H1 (cell line): Measurements from ENCODE around the gene BCL2L11. TPM values are rescaled to one million over a fixed set of nuclear protein-coding genes. Genes with fewer than 3 reads are reported as not detected.

Experiments
- BACH1 ChIP-seq: IDR thresholded peaks from 2 replicates; pipeline ENCODE4 v1.6.1; 2012; ENCODE audit warnings: low read length, improper control_type of control experiment
- CTCF ChIP-seq, 3 experiments: IDR thresholded peaks; 1 replicate in 2 of 3; 2 replicates in 1 of 3; pipeline versions ENCODE4 v1.5.1 to v1.6.1; 2011; ENCODE audit warnings: low read length in 3 of 3, mild to moderate bottlenecking in 3 of 3, inconsistent platforms in 2 of 3, low read depth in 1 of 3, moderate library complexity in 1 of 3; ENCODE audit not compliant: insufficient read depth in 1 of 3; ENCODE audit errors: control extremely low read depth in 1 of 3
- NRF1 ChIP-seq: IDR thresholded peaks from 2 replicates; pipeline ENCODE4 v1.6.1; 2011; ENCODE audit warnings: mild to moderate bottlenecking, low read depth, low read length, improper control_type of control experiment
- RXRA ChIP-seq: IDR thresholded peaks from 2 replicates; pipeline ENCODE4 v1.6.1; 2011; ENCODE audit warnings: low read depth, mild to moderate bottlenecking, low read length, moderate library complexity; ENCODE audit not compliant: insufficient read depth
- TAF7 ChIP-seq: optimal IDR thresholded peaks from 2 replicates; pipeline ENCODE3; 2011; ENCODE audit warnings: low read depth, mild to moderate bottlenecking, inconsistent platforms, low read length, moderate library complexity, borderline replicate concordance
- polyA plus RNA-seq, 7 experiments: library from polyadenylated mRNA; depleted of rRNA in 3 of 7; stranded (reverse) in 5 of 7; unstranded in 2 of 7; fragments of >200 nt in 5 of 7; fragments of 200-250 nt in 2 of 7; gene quantifications; 1 replicate in 5 of 7; 2 replicates in 1 of 7; 4 replicates in 1 of 7; pipeline versions ENCODE4 v1.2.1 to v1.2.3, GENCODE V29; 2011 to 2013; ENCODE audit warnings: missing spikeins in 2 of 7, mixed read lengths in 2 of 7
- total RNA-seq: library from RNA; stranded (reverse); fragmentation: NEBNext Ultra II Directional; extraction: Animal tissue kit (Norgen Biotek cat#: 25700); gene quantifications from 2 replicates; pipeline ENCODE4 v1.2.1, GENCODE V29; 2021

Gene BCL2L11
- total and polyA plus RNA-seq, 2 of the 8 experiments (the other 6 are each of a cell fraction or from before 2014, with no cell fraction given): 7.5 to 22.9 TPM

GRCh38 chr2:111178296-111178695 is 57.6 kb downstream of the BCL2L11 start (continued):
- TF ChIP-seq CTCF (IDR thresholded peaks at IDR 0.05; ENCODE audit: control extremely low read depth in 1 of 3, insufficient read depth in 1 of 3, low read depth in 1 of 3, low read length in 3 of 3) (no peak), RXRA (no peak), BACH1 (no peak), TAF7 (no peak), NRF1 (no peak)
- TF ChIP-seq, all 59 proteins: peak for 0
